ENCODE data around the gene SCYGR5. TPM values are rescaled to one million over a fixed set of nuclear protein-coding genes. Genes with fewer than 3 reads are reported as not detected.

The SCYGR5 gene
- polyA plus RNA-seq, 1 donor from 2014 or later = not detected

DNA sequence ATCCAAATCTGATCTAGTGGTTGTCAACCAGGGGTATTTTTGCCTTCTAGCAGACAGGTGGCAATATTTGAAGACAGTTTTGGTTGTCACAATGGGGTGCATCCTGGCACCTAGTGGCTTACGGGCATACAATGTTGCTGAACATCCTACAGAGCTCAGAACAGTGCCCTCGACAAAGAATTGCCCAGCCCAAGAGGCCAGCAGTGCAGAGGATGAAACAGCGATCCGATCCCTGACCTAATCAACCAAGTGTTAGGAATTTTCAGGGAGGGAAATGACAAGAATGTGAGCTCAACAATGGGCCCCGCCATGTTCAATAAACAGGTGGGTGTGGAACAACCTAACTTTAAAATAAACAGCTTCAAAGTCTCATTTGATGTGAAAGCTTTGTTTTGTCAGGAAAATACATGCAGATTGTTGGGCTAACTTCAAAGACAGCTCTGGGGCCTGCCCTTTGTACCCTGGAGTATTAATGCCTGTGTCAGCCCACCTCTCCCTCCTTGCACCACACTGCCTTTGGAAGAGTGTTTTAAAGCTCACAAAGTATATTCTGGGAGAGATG lies 22.5 kb upstream of the SCYGR5 start:
- Histone ChIP-seq H3K27ac (ENCODE audit: low read length) (no peak overlapping the region), H3K36me3 (ENCODE audit: insufficient read depth, low read length) (no peaks in the 10 kb centered on the region), H3K27me3 (ENCODE audit: insufficient read depth, low read depth, low read length) (no peaks in the 10 kb centered on the region), H3K9ac (ENCODE audit: low read length) (no peak overlapping the region), H4K20me1 (ENCODE audit: insufficient read depth) (no peaks in the 10 kb centered on the region), H3K4me2 (ENCODE audit: low read length) (no peak overlapping the region), H3K4me3 (ENCODE audit: low read length) (no peak overlapping the region), H2AFZ (ENCODE audit: low read depth, low read length) (no peak overlapping the region), H3F3A (ENCODE audit: insufficient read depth, low read length, poor library complexity, severe bottlenecking) (no peaks in the 10 kb centered on the region), H3K9me3 (ENCODE audit: low read length) (no peaks in the 10 kb centered on the region), H3K9me2 (ENCODE audit: insufficient read depth, low read length) (no peaks in the 10 kb centered on the region), H3K79me2 (replicated peaks; ENCODE audit: insufficient read depth, low read length) (no peaks in the 10 kb centered on the region)
- TF ChIP-seq, protein P1, sequence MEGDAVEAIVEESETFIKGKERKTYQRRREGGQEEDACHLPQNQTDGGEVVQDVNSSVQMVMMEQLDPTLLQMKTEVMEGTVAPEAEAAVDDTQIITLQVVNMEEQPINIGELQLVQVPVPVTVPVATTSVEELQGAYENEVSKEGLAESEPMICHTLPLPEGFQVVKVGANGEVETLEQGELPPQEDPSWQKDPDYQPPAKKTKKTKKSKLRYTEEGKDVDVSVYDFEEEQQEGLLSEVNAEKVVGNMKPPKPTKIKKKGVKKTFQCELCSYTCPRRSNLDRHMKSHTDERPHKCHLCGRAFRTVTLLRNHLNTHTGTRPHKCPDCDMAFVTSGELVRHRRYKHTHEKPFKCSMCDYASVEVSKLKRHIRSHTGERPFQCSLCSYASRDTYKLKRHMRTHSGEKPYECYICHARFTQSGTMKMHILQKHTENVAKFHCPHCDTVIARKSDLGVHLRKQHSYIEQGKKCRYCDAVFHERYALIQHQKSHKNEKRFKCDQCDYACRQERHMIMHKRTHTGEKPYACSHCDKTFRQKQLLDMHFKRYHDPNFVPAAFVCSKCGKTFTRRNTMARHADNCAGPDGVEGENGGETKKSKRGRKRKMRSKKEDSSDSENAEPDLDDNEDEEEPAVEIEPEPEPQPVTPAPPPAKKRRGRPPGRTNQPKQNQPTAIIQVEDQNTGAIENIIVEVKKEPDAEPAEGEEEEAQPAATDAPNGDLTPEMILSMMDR (IDR thresholded peaks at IDR 0.05; ENCODE audit: poor library complexity, severe bottlenecking) = no peak
- no peak for TF ChIP-seq SMC3 (conservative IDR thresholded peaks at IDR 0.05; ENCODE audit: poor library complexity)
- no peak for TF ChIP-seq EZH2 (IDR thresholded peaks at IDR 0.05; ENCODE audit: borderline replicate concordance, insufficient read depth, low read length, poor library complexity, severe bottlenecking)
- no peak for TF ChIP-seq EP300 (conservative IDR thresholded peaks at IDR 0.05; ENCODE audit: poor library complexity, severe bottlenecking)
- TF ChIP-seq MXI1 (conservative IDR thresholded peaks at IDR 0.05; ENCODE audit: poor library complexity, severe bottlenecking) = no peak
- no peak for TF ChIP-seq TAF1 (IDR thresholded peaks at IDR 0.05; ENCODE audit: low read depth)
- no peak for TF ChIP-seq RAD21 (conservative IDR thresholded peaks at IDR 0.05)
- TF ChIP-seq, protein P2, sequence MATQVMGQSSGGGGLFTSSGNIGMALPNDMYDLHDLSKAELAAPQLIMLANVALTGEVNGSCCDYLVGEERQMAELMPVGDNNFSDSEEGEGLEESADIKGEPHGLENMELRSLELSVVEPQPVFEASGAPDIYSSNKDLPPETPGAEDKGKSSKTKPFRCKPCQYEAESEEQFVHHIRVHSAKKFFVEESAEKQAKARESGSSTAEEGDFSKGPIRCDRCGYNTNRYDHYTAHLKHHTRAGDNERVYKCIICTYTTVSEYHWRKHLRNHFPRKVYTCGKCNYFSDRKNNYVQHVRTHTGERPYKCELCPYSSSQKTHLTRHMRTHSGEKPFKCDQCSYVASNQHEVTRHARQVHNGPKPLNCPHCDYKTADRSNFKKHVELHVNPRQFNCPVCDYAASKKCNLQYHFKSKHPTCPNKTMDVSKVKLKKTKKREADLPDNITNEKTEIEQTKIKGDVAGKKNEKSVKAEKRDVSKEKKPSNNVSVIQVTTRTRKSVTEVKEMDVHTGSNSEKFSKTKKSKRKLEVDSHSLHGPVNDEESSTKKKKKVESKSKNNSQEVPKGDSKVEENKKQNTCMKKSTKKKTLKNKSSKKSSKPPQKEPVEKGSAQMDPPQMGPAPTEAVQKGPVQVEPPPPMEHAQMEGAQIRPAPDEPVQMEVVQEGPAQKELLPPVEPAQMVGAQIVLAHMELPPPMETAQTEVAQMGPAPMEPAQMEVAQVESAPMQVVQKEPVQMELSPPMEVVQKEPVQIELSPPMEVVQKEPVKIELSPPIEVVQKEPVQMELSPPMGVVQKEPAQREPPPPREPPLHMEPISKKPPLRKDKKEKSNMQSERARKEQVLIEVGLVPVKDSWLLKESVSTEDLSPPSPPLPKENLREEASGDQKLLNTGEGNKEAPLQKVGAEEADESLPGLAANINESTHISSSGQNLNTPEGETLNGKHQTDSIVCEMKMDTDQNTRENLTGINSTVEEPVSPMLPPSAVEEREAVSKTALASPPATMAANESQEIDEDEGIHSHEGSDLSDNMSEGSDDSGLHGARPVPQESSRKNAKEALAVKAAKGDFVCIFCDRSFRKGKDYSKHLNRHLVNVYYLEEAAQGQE (IDR thresholded peaks at IDR 0.05; ENCODE audit: borderline replicate concordance) = no peak
- TF ChIP-seq POLR2AphosphoS5 (IDR thresholded peaks at IDR 0.05) = no peak

DNA sequence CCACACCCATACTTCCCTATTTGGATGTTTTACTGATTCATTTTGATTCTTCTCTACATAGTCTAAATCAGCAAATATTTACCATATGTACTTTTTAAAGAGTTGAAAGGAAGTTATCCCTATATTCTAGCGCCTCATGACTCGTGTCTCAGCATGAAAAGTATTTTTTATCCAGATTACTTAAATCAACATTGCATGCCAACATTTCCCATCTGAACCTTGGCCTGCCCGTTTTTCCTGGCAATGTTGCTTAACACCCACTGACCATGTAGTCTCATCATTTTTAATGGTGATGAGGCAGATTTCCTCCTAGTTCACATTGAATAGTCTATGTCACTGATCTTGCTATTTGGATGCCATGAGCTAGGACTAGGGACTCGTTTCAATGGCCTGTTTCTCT lies 13.2 kb upstream of the SCYGR5 start:
- Histone ChIP-seq H3K27ac (ENCODE audit: low read length) (no peak overlapping the region), H3K4me2 (ENCODE audit: low read length) (no peak overlapping the region)

More for the DNA sequence above, 13.2 kb upstream of the SCYGR5 start:
- Histone ChIP-seq H3K79me2 (replicated peaks; ENCODE audit: insufficient read depth, low read length) (no peaks in the 10 kb centered on the region), H3K4me3 (ENCODE audit: low read length) (no peak overlapping the region), H3K9me2 (ENCODE audit: insufficient read depth, low read length) (no peaks in the 10 kb centered on the region), H3F3A (ENCODE audit: insufficient read depth, low read length, poor library complexity, severe bottlenecking) (no peaks in the 10 kb centered on the region), H2AFZ (ENCODE audit: low read depth, low read length) (no peak overlapping the region), H3K9me3 (ENCODE audit: low read length) (no peaks in the 10 kb centered on the region), H3K9ac (ENCODE audit: low read length) (no peak overlapping the region), H3K27me3 (ENCODE audit: insufficient read depth, low read depth, low read length) (no peaks in the 10 kb centered on the region), H4K20me1 (ENCODE audit: insufficient read depth) (no peaks in the 10 kb centered on the region), H3K36me3 (ENCODE audit: insufficient read depth, low read length) (no peaks in the 10 kb centered on the region)
- TF ChIP-seq, protein P1 (IDR thresholded peaks at IDR 0.05; ENCODE audit: poor library complexity, severe bottlenecking) = no peak
- TF ChIP-seq EZH2 (IDR thresholded peaks at IDR 0.05; ENCODE audit: borderline replicate concordance, insufficient read depth, low read length, poor library complexity, severe bottlenecking) (no peak), POLR2AphosphoS5 (IDR thresholded peaks at IDR 0.05) (no peak), EP300 (conservative IDR thresholded peaks at IDR 0.05; ENCODE audit: poor library complexity, severe bottlenecking) (no peak), SMC3 (conservative IDR thresholded peaks at IDR 0.05; ENCODE audit: poor library complexity) (no peak), MXI1 (conservative IDR thresholded peaks at IDR 0.05; ENCODE audit: poor library complexity, severe bottlenecking) (no peak), TAF1 (IDR thresholded peaks at IDR 0.05; ENCODE audit: low read depth) (no peak), RAD21 (conservative IDR thresholded peaks at IDR 0.05) (no peak)
- TF ChIP-seq, protein P2 (IDR thresholded peaks at IDR 0.05; ENCODE audit: borderline replicate concordance) = no peak

Data from neural cell (in vitro differentiated cells).